Fibroblast of skin of left quadriceps (primary cell): ENCODE results near the gene PCNX1.
"Not testable (repeated sequence)": the region's sequence is repeated elsewhere in the genome, so short reads cannot be mapped to it uniquely, and the experiment has no call there.

Experiments used
- DNase-seq, 2 experiments: peaks; one replicate each; pipeline ENCODE4 v3.0.0-alpha.2; 2013; ENCODE audit warnings: low read depth in 2 of 2

PCNX1 gene

GRCh38 chr14:70915415-70915814 is 8.2 kb downstream of the PCNX1 start:
- no peak for DNase-seq

GRCh38 chr14:70916300-70916699 is 9.0 kb downstream of the PCNX1 start:
- DNase-seq = no peak

GRCh38 chr14:70916799-70917198 is 9.5 kb downstream of the PCNX1 start:
- DNase-seq = no peak

GRCh38 chr14:70917633-70918032 is 10.4 kb downstream of the PCNX1 start:
- no peak for DNase-seq

GRCh38 chr14:70919774-70920173 is 12.5 kb downstream of the PCNX1 start:
- DNase-seq = no peak

GRCh38 chr14:70920608-70921007 is 13.3 kb downstream of the PCNX1 start:
- no peak for DNase-seq

- no peak for DNase-seq
Observed at GRCh38 chr14:70921669-70922068, 14.4 kb downstream of the PCNX1 start.

- DNase-seq = no peak
Observed at GRCh38 chr14:70924521-70924920, 17.3 kb downstream of the PCNX1 start.

- DNase-seq = no peak
Observed at GRCh38 chr14:70926235-70926830, 19.1 kb downstream of the PCNX1 start.

- DNase-seq = no peak
Observed at GRCh38 chr14:70931008-70931407, 23.7 kb downstream of the PCNX1 start.

GRCh38 chr14:70934084-70934483 is 26.8 kb downstream of the PCNX1 start:
- no peak for DNase-seq

GRCh38 chr14:70934502-70935134 is 27.4 kb downstream of the PCNX1 start:
- peak; percentile 38 to 48 for DNase-seq

GRCh38 chr14:70935135-70935534 is 27.9 kb downstream of the PCNX1 start:
- no peak for DNase-seq

GRCh38 chr14:70939693-70940092 is 32.4 kb downstream of the PCNX1 start:
- not testable (repeated sequence) for DNase-seq

GRCh38 chr14:70941637-70942341 is 34.5 kb downstream of the PCNX1 start:
- DNase-seq = not testable (repeated sequence)

GRCh38 chr14:70942342-70942706 is 35.1 kb downstream of the PCNX1 start:
- DNase-seq = no peak

- not testable (repeated sequence) for DNase-seq
Observed at GRCh38 chr14:70942721-70943120, 35.5 kb downstream of the PCNX1 start.

GRCh38 chr14:70943838-70944237 is 36.6 kb downstream of the PCNX1 start:
- DNase-seq = no peak

- DNase-seq = no peak
Observed at GRCh38 chr14:70947739-70948138, 40.5 kb downstream of the PCNX1 start.

- no peak for DNase-seq
Observed at GRCh38 chr14:70952485-70952884, 45.2 kb downstream of the PCNX1 start.

GRCh38 chr14:70954068-70954467 is 46.8 kb downstream of the PCNX1 start:
- no peak for DNase-seq

- DNase-seq = peak in 1 of 2 experiments; percentile 7
Observed at GRCh38 chr14:70955543-70956480, 48.6 kb downstream of the PCNX1 start.
